ENCODE data around the gene BRSK2.

GRCh38 chr11:1443737-1444136 lies 54.0 kb downstream of the BRSK2 start:
- TF ChIP-seq, protein P1, sequence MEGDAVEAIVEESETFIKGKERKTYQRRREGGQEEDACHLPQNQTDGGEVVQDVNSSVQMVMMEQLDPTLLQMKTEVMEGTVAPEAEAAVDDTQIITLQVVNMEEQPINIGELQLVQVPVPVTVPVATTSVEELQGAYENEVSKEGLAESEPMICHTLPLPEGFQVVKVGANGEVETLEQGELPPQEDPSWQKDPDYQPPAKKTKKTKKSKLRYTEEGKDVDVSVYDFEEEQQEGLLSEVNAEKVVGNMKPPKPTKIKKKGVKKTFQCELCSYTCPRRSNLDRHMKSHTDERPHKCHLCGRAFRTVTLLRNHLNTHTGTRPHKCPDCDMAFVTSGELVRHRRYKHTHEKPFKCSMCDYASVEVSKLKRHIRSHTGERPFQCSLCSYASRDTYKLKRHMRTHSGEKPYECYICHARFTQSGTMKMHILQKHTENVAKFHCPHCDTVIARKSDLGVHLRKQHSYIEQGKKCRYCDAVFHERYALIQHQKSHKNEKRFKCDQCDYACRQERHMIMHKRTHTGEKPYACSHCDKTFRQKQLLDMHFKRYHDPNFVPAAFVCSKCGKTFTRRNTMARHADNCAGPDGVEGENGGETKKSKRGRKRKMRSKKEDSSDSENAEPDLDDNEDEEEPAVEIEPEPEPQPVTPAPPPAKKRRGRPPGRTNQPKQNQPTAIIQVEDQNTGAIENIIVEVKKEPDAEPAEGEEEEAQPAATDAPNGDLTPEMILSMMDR (conservative IDR thresholded peaks at IDR 0.05; ENCODE audit: low read depth, low read length), result no peak
- TF ChIP-seq POLR2A (IDR thresholded peaks at IDR 0.05; ENCODE audit: low read depth, low read length), result no peak
- TF ChIP-seq FOS (IDR thresholded peaks at IDR 0.05; ENCODE audit: low read depth, low read length), result no peak
- no peak for TF ChIP-seq MAFK (IDR thresholded peaks at IDR 0.05; ENCODE audit: low read depth, low read length)
- TF ChIP-seq BHLHE40 (IDR thresholded peaks at IDR 0.05; ENCODE audit: low read depth, low read length), result no peak
- no peak for TF ChIP-seq CEBPB (IDR thresholded peaks at IDR 0.05; ENCODE audit: low read depth, low read length)
- no peak for TF ChIP-seq RFX5 (IDR thresholded peaks at IDR 0.05; ENCODE audit: low read depth, low read length)
- TF ChIP-seq RAD21 (IDR thresholded peaks at IDR 0.05; ENCODE audit: low read length), result no peak
- TF ChIP-seq MXI1 (IDR thresholded peaks at IDR 0.05; ENCODE audit: borderline replicate concordance, low read depth, low read length), result no peak
- no peak for TF ChIP-seq USF2 (IDR thresholded peaks at IDR 0.05; ENCODE audit: low read depth, low read length)

Measured in IMR-90 (cell line).